A549 (cell line): ENCODE measurements around the gene NDUFB11. TPM values are rescaled to one million over a fixed set of nuclear protein-coding genes. Genes with fewer than 3 reads are reported as not detected.

ENCODE experiments used
- ATAC-seq, 2 experiments: fragments of 200-7000 bp in 1 of 2; fragments of >200 bp in 1 of 2; cut with Nextera tagmentation in 1 of 2; cut with Tn5 transposase in 1 of 2; 3 replicates each; pipeline versions ENCODE4 v1.8.0 to v1.9.1; 2018 to 2020; ENCODE audit warnings: mild to moderate bottlenecking in 1 of 2, moderate library complexity in 1 of 2
- CTCF ChIA-PET: fragments of 300-600 bp; sonication (Branson Sonifier 250); formaldehyde crosslinking; extraction: SDS; loops from one replicate; lab custom pipeline; 2021; ENCODE audit warnings: antibody characterized with exemption, inconsistent platforms; lab: Yijun Ruan, JAX
- POLR2A ChIA-PET: fragments of 350-600 bp; formaldehyde crosslinking; extraction: SDS; loops from one replicate; lab custom pipeline; 2021; ENCODE audit warnings: antibody characterized with exemption, inconsistent platforms; lab: Yijun Ruan, JAX
- DNase-seq, 2 experiments: peaks; one replicate each; pipeline versions ENCODE4 v3.0.0 to v3.0.0-alpha.2; 2011 to 2016; ENCODE audit warnings: low read depth in 1 of 2, low spot score in 1 of 2
- FAIRE-seq: peaks from 2 replicates; lab custom pipeline; 2011; peaks lifted over from hg19 to GRCh38; lab: Jason Lieb, UNC
- H3K27ac ChIP-seq, 2 experiments: fragments of >200 bp; sonication (Bioruptor Twin); formaldehyde crosslinking; 3 replicates each; pipeline ENCODE4 v1.5.1; 2016 to 2017
- H3K4me1 ChIP-seq: fragments of >200 bp; sonication (Bioruptor Twin); formaldehyde crosslinking; 3 replicates; pipeline ENCODE4 v1.6.1; 2016
- H3K4me2 ChIP-seq: fragments of >200 bp; sonication (Bioruptor Twin); formaldehyde crosslinking; 3 replicates; pipeline ENCODE4 v1.6.1; 2016
- H3K4me3 ChIP-seq: fragments of >200 bp; sonication (Bioruptor Twin); formaldehyde crosslinking; 3 replicates; pipeline ENCODE4 v1.5.1; 2016
- H3K9me3 ChIP-seq: fragments of >200 bp; sonication (Bioruptor Twin); formaldehyde crosslinking; 3 replicates; pipeline ENCODE4 v1.6.1; 2016
- ATOH8 ChIP-seq: fragments of 250-450 bp; sonication (Bioruptor Pico); IDR thresholded peaks from 2 replicates; pipeline ENCODE4 v1.5.0; 2020; ENCODE audit warnings: low read depth, mild to moderate bottlenecking, moderate library complexity
- BHLHE40 ChIP-seq: IDR thresholded peaks from 2 replicates; pipeline ENCODE4 v1.6.1; 2012; ENCODE audit warnings: low read depth, low read length, inconsistent platforms
- CHD2 ChIP-seq: fragments of 150-350 bp; IDR thresholded peaks from 2 replicates; pipeline ENCODE4 v1.6.1; 2014; ENCODE audit warnings: low read length; ENCODE audit not compliant: partially characterized antibody
- EHF ChIP-seq: fragments of 250-450 bp; sonication (Bioruptor Pico); IDR thresholded peaks from 2 replicates; pipeline ENCODE4 v1.5.0; 2020; ENCODE audit warnings: mild to moderate bottlenecking
- FOSL2 ChIP-seq, 2 experiments: fragments of 450-650 bp in 1 of 2; fragments of >200 bp in 1 of 2; sonication (Bioruptor Twin) in 1 of 2; formaldehyde crosslinking; IDR thresholded peaks; 2 replicates each; pipeline versions ENCODE4 v1.5.0 to v1.6.1; 2016 to 2020; ENCODE audit warnings: mild to moderate bottlenecking in 1 of 2, moderate library complexity in 1 of 2
- FOXS1 ChIP-seq: fragments of 250-450 bp; sonication (Bioruptor Pico); IDR thresholded peaks from 2 replicates; pipeline ENCODE4 v1.5.0; 2020; ENCODE audit warnings: mild to moderate bottlenecking, moderate library complexity
- HOXB5 ChIP-seq: fragments of 250-450 bp; sonication (Bioruptor Pico); IDR thresholded peaks from 2 replicates; pipeline ENCODE4 v1.5.0; 2020; ENCODE audit warnings: mild to moderate bottlenecking, moderate library complexity
- JUN ChIP-seq, 2 experiments: fragments of >200 bp; sonication (Bioruptor Twin); formaldehyde crosslinking; IDR thresholded peaks; 2 replicates in 1 of 2; 3 replicates in 1 of 2; pipeline ENCODE4 v1.6.1; 2016 to 2017
- JUNB ChIP-seq: fragments of >200 bp; sonication (Bioruptor Twin); formaldehyde crosslinking; IDR thresholded peaks from 2 replicates; pipeline ENCODE4 v1.6.1; 2016
- MAFK ChIP-seq: fragments of 450-650 bp; IDR thresholded peaks from 2 replicates; pipeline ENCODE4 v1.6.1; 2014; ENCODE audit not compliant: partially characterized antibody
- MAZ ChIP-seq: fragments of 150-350 bp; IDR thresholded peaks from 2 replicates; pipeline ENCODE4 v1.6.1; 2014; ENCODE audit warnings: antibody characterized with exemption, low read depth, low read length, borderline replicate concordance
- NR3C1 ChIP-seq: fragments of >200 bp; sonication (Bioruptor Twin); formaldehyde crosslinking; IDR thresholded peaks from 3 replicates; pipeline ENCODE4 v1.6.1; 2017
- POLR2A ChIP-seq: IDR thresholded peaks from 2 replicates; pipeline ENCODE4 v1.6.1; 2012; ENCODE audit warnings: mild to moderate bottlenecking, low read length
- RARB ChIP-seq: fragments of 250-450 bp; sonication (Bioruptor Pico); IDR thresholded peaks from 2 replicates; pipeline ENCODE4 v1.8.0; 2021; ENCODE audit warnings: mild to moderate bottlenecking, moderate library complexity
- RCOR1 ChIP-seq: fragments of 150-350 bp; IDR thresholded peaks from 2 replicates; pipeline ENCODE4 v1.6.1; 2014; ENCODE audit warnings: antibody characterized with exemption, low read length, low read depth
- USF2 ChIP-seq: fragments of 450-650 bp; IDR thresholded peaks from 2 replicates; pipeline ENCODE4 v1.6.1; 2014; ENCODE audit warnings: antibody characterized with exemption
- ZC3H11A ChIP-seq: fragments of 450-650 bp; IDR thresholded peaks from 2 replicates; pipeline ENCODE4 v1.6.1; 2014; ENCODE audit warnings: antibody characterized with exemption, mild to moderate bottlenecking
- ZNF302 ChIP-seq: fragments of 250-450 bp; sonication (Bioruptor Pico); IDR thresholded peaks from 2 replicates; pipeline ENCODE4 v1.9.0; 2021; ENCODE audit warnings: inconsistent platforms, mild to moderate bottlenecking, moderate library complexity
- WGBS: methylation state at CpG from one replicate; pipeline ENCODE4 v1.1.6; 2017; ENCODE audit errors: missing lambda C conversion rate; 5-methylcytosine and 5-hydroxymethylcytosine counted together
- polyA plus RNA-seq, 4 experiments: library from polyadenylated mRNA; depleted of rRNA in 3 of 4; stranded (reverse); fragments of >200 nt; fragmentation: RNase III in 1 of 4; extraction: RNeasy Plus Mini Kit Qiagen cat#74134 plus additional on column Dnase treatment in 1 of 4; gene quantifications; 2 replicates in 3 of 4; 3 replicates in 1 of 4; pipeline ENCODE4 v1.2.3, GENCODE V29; 2011 to 2017
- TF ChIP-seq, protein P1 (sequence below): fragments of >200 bp; sonication (Bioruptor Twin); formaldehyde crosslinking; IDR thresholded peaks from 3 replicates; pipeline ENCODE4 v1.5.1; 2016
- TF ChIP-seq, protein P2 (sequence below): fragments of 150-350 bp; IDR thresholded peaks from 2 replicates; pipeline ENCODE4 v1.6.1; 2014; ENCODE audit warnings: low read depth, mild to moderate bottlenecking, low read length
- TF ChIP-seq, protein P3 (sequence below): IDR thresholded peaks from 2 replicates; pipeline ENCODE4 v1.6.1; 2012

The NDUFB11 gene
- polyA plus RNA-seq, 2 of the 4 experiments (the other 2 are of a cell fraction): 84.5 to 147 TPM

DNA sequence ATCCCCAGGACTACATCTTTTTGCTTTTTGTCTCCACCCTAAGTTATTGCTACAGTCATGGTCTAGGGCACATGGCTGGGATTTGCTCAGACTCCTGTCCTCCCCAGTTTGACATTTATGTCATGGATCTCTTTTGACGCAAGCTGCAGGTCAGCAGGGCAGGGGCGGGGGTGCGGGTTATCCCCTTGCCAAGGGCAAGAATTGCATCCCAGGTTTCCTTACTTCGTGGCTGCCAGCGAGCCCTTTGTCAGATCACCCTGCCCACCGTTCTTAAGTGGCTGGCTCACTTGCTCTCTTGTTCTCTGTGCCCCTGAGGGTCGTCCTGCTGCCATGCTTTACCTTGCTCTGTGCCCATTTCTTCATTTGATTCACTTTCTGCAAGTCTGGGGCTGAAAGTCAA is 28.0 kb upstream of the NDUFB11 start:
- FAIRE-seq: no peak
- Histone ChIP-seq H3K9me3 (no peaks in the 10 kb centered on the region), H3K4me2 (no peak overlapping the region), H3K4me1 (no peaks in the 10 kb centered on the region), H3K27ac (no peak overlapping the region), H3K4me3 (no peak overlapping the region)
- no peak for ATAC-seq
- ChIA-PET POLR2A (no interaction called here), CTCF (no interaction called here)
- 97% methylated on average over 7 of the region's 7 CpGs for WGBS
- no peak for DNase-seq
- TF ChIP-seq, protein P1, sequence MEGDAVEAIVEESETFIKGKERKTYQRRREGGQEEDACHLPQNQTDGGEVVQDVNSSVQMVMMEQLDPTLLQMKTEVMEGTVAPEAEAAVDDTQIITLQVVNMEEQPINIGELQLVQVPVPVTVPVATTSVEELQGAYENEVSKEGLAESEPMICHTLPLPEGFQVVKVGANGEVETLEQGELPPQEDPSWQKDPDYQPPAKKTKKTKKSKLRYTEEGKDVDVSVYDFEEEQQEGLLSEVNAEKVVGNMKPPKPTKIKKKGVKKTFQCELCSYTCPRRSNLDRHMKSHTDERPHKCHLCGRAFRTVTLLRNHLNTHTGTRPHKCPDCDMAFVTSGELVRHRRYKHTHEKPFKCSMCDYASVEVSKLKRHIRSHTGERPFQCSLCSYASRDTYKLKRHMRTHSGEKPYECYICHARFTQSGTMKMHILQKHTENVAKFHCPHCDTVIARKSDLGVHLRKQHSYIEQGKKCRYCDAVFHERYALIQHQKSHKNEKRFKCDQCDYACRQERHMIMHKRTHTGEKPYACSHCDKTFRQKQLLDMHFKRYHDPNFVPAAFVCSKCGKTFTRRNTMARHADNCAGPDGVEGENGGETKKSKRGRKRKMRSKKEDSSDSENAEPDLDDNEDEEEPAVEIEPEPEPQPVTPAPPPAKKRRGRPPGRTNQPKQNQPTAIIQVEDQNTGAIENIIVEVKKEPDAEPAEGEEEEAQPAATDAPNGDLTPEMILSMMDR: no peak
- TF ChIP-seq ZC3H11A: no peak
- TF ChIP-seq, protein P2, sequence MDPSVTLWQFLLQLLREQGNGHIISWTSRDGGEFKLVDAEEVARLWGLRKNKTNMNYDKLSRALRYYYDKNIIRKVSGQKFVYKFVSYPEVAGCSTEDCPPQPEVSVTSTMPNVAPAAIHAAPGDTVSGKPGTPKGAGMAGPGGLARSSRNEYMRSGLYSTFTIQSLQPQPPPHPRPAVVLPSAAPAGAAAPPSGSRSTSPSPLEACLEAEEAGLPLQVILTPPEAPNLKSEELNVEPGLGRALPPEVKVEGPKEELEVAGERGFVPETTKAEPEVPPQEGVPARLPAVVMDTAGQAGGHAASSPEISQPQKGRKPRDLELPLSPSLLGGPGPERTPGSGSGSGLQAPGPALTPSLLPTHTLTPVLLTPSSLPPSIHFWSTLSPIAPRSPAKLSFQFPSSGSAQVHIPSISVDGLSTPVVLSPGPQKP: no peak
- TF ChIP-seq JUNB: no peak
- TF ChIP-seq ZNF302 (CRISPR knock-in tag): no peak
- TF ChIP-seq CHD2: no peak
- TF ChIP-seq, protein P3, sequence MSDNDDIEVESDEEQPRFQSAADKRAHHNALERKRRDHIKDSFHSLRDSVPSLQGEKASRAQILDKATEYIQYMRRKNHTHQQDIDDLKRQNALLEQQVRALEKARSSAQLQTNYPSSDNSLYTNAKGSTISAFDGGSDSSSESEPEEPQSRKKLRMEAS: no peak
- TF ChIP-seq USF2: no peak
- no peak for TF ChIP-seq RARB (CRISPR knock-in tag)
- TF ChIP-seq EHF (CRISPR knock-in tag): no peak
- TF ChIP-seq FOXS1 (CRISPR knock-in tag): no peak
- TF ChIP-seq NR3C1: no peak
- TF ChIP-seq HOXB5 (CRISPR knock-in tag): no peak
- no peak for TF ChIP-seq POLR2A
- TF ChIP-seq BHLHE40: no peak
- TF ChIP-seq MAFK: no peak
- TF ChIP-seq RCOR1: no peak
- no peak for TF ChIP-seq FOSL2 (IDR thresholded peaks at IDR 0.05)
- no peak for TF ChIP-seq FOSL2 (CRISPR knock-in tag; IDR thresholded peaks at IDR 0.05)
- TF ChIP-seq MAZ: no peak

- TF ChIP-seq ATOH8 (CRISPR knock-in tag) (no peak), JUN (IDR thresholded peaks at IDR 0.05) (no peak), EHF (CRISPR knock-in tag) (no peak), BHLHE40 (no peak)
- Histone ChIP-seq H3K9me3 (no peaks in the 10 kb centered on the region), H3K4me2 (no peak overlapping the region), H3K4me3 (no peak overlapping the region), H3K27ac (no peak overlapping the region), H3K4me1 (no peaks in the 10 kb centered on the region)
- no peak for FAIRE-seq
- no peak for ATAC-seq
- POLR2A ChIA-PET: no interaction called here
- CTCF ChIA-PET: no interaction called here
- no peak for DNase-seq
- WGBS: no CpG with 5 or more reads among the region's 2 CpGs
These were observed 27.5 kb upstream of the NDUFB11 start for GRCh38 chrX:47171996-47172395.
